Inflammatory macrophage treated with lipopolysaccharide for 4 hours (primary cell): ENCODE results near the gene CNPY4.

Experiments
- DNase-seq: peaks from one replicate; pipeline ENCODE4 v3.0.0-alpha.2; 2020

CNPY4 gene

GRCh38 chr7:100170101-100170897 lies 50.9 kb downstream of the CNPY4 start:
- DNase-seq = no peak

GRCh38 chr7:100171087-100171681 lies 51.8 kb downstream of the CNPY4 start:
- DNase-seq = no peak

- DNase-seq = no peak
These were observed 52.4 kb downstream of the CNPY4 start for GRCh38 chr7:100171840-100172239.

- DNase-seq = no peak
These were observed 54.5 kb downstream of the CNPY4 start for GRCh38 chr7:100173806-100174495.

- no peak for DNase-seq
These were observed 55.1 kb downstream of the CNPY4 start for GRCh38 chr7:100174582-100174981.
